Measurements from ENCODE around the gene PRR35.

The PRR35 gene

DNA sequence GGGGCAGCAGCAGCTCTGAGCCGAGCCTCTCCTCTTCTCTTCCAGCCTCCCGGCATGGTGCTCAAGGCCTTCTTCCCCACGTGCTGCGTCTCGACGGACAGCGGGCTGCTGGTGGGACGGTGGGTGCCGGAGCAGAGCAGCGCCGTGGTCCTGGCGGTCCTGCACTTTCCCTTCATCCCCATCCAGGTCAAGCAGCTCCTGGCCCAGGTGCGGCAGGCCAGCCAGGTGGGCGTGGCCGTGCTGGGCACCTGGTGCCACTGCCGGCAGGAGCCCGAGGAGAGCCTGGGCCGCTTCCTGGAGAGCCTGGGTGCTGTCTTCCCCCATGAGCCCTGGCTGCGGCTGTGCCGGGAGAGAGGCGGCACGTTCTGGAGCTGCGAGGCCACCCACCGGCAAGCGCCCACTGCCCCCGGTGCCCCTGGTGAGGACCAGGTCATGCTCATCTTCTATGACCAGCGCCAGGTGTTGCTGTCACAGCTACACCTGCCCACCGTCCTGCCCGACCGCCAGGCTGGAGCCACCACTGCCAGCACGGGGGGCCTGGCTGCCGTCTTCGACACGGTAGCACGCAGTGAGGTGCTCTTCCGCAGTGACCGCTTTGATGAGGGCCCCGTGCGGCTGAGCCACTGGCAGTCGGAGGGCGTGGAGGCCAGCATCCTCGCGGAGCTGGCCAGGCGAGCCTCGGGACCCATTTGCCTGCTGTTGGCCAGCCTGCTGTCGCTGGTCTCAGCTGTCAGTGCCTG is 14.0 kb downstream of the PRR35 start:
- no peak overlapping the region for H3K9ac ChIP-seq (ENCODE audit: low read depth in 1 of 2, low read length in 2 of 2)
- H3K36me3 ChIP-seq (ENCODE audit: control insufficient read depth in 2 of 2, insufficient read depth in 2 of 2, low read length in 2 of 2): peaks cover 2 to 5% of the 10 kb centered on the region in 2 donors
- H3K9me3 ChIP-seq (ENCODE audit: control insufficient read depth in 2 of 2, low read length in 2 of 2): no peaks in the 10 kb centered on the region
- peaks cover 5 to 6% of the 10 kb centered on the region in 2 donors for H3K4me1 ChIP-seq (ENCODE audit: control insufficient read depth in 2 of 2, insufficient read depth in 2 of 2, low read length in 2 of 2)
- no peaks in the 10 kb centered on the region for H3K27me3 ChIP-seq (ENCODE audit: control insufficient read depth in 2 of 2, insufficient read depth in 2 of 2, low read length in 2 of 2)
- H3K4me3 ChIP-seq (ENCODE audit: low read length in 2 of 2): no peak overlapping the region
- H3K27ac ChIP-seq (ENCODE audit: low read depth in 2 of 2, low read length in 2 of 2): no peak overlapping the region

DNA sequence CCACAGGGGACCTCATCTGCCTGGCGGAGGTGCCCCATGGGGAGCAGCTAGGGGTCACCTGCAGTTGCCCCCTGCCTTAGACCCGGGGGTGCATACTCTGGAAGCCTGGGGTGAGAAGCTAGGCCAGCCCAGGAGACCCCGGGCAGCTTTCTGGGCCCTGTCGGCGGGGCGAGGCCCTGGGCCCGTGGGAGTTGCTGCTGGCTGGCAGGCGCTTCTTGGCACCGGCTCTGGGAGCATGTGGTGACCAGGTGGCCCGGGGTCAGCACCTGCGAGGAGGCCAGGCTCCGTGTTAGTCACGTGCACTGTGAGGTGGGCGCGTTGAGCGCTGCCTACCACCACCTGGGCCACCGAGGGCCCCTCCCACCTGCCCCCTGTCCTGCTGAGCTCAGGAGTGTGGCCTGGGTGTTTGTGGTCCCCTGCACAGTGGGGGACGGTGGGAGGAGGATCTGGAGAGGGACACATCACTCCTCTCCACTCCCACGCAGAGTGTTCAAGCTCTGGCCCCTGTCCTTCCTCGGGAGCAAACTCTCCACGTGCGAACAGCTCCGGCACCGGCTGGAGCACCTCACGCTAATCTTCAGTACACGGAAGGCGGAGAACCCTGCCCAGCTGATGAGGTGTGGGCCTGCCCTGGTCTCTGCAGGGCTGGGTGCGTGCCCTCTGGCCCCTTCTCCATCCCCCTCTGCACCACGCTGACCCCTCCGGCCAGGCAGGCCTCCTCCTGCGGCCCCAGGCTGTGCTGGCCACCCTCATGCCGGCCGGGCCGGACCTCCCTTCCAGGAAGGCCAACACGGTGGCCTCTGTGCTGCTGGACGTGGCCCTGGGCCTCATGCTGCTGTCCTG is 15.4 kb downstream of the PRR35 start:
- Histone ChIP-seq H3K4me1 (ENCODE audit: control insufficient read depth in 2 of 2, insufficient read depth in 2 of 2, low read length in 2 of 2) (peaks cover 2 to 3% of the 10 kb centered on the region in 2 donors), H3K9me3 (ENCODE audit: control insufficient read depth in 2 of 2, low read length in 2 of 2) (no peaks in the 10 kb centered on the region), H3K27ac (ENCODE audit: low read depth in 2 of 2, low read length in 2 of 2) (no peak overlapping the region), H3K4me3 (ENCODE audit: low read length in 2 of 2) (no peak overlapping the region), H3K9ac (ENCODE audit: low read depth in 1 of 2, low read length in 2 of 2) (no peak overlapping the region), H3K36me3 (ENCODE audit: control insufficient read depth in 2 of 2, insufficient read depth in 2 of 2, low read length in 2 of 2) (peaks cover 2 to 5% of the 10 kb centered on the region in 2 donors), H3K27me3 (ENCODE audit: control insufficient read depth in 2 of 2, insufficient read depth in 2 of 2, low read length in 2 of 2) (no peaks in the 10 kb centered on the region)

DNA sequence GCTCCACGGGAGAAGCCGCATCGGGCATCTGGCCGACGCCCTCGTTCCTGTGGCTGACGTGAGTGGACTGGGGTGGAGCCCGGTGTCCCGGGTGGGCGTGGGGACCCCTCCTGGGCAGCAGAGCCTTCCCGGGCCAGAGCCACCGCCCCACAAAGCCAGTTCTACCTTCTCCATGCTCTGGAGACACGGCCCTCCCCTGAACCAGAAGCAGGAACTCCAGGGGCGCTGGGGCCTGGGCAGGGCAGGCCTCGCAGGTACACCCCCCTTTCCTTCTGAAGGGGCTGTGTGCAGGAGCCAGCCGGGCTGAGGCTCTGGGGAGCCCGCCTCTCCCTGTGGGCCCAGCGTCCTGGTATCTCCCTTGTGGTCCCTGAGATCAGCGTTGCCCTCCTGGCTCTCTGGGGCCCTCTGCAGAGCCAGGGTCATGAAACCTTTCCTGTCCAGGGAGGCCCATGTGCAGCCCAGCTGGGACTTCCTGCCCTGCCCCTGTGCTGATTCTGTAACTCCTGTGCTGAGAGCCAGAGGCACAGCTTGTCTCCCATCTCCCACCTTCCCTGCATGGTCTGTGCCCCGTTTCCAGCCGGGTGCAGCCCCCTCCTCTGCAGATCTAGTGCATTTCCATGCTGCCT is 16.1 kb downstream of the PRR35 start:
- Histone ChIP-seq H3K36me3 (ENCODE audit: control insufficient read depth in 2 of 2, insufficient read depth in 2 of 2, low read length in 2 of 2) (peaks cover 2 to 5% of the 10 kb centered on the region in 2 donors), H3K9ac (ENCODE audit: low read depth in 1 of 2, low read length in 2 of 2) (no peak overlapping the region), H3K27me3 (ENCODE audit: control insufficient read depth in 2 of 2, insufficient read depth in 2 of 2, low read length in 2 of 2) (no peaks in the 10 kb centered on the region), H3K27ac (ENCODE audit: low read depth in 2 of 2, low read length in 2 of 2) (no peak overlapping the region), H3K9me3 (ENCODE audit: control insufficient read depth in 2 of 2, low read length in 2 of 2) (no peaks in the 10 kb centered on the region), H3K4me3 (ENCODE audit: low read length in 2 of 2) (no peak overlapping the region), H3K4me1 (ENCODE audit: control insufficient read depth in 2 of 2, insufficient read depth in 2 of 2, low read length in 2 of 2) (no peaks in the 10 kb centered on the region)

DNA sequence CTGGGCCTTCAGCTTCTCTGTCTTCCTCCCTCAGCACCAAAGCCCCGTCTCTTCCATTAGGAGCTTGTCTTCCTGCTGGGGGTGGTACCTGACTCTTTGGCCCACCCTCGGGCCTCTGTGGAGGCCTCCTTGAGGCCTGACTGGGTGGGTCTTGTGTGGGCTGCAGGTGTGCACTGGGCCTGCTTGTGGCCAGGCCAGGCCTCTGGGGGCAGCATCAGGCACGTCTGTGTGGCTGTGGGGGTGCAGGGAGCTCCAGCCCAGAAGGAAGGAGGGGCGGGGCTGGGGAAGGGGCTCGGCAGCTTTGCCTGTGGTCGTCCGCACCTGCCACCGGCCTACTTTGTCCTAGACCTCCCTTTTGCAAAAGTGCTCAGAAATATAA is 16.6 kb downstream of the PRR35 start:
- Histone ChIP-seq H3K9me3 (ENCODE audit: control insufficient read depth in 2 of 2, low read length in 2 of 2) (no peaks in the 10 kb centered on the region), H3K4me3 (ENCODE audit: low read length in 2 of 2) (no peak overlapping the region), H3K27ac (ENCODE audit: low read depth in 2 of 2, low read length in 2 of 2) (no peak overlapping the region)

DNA sequence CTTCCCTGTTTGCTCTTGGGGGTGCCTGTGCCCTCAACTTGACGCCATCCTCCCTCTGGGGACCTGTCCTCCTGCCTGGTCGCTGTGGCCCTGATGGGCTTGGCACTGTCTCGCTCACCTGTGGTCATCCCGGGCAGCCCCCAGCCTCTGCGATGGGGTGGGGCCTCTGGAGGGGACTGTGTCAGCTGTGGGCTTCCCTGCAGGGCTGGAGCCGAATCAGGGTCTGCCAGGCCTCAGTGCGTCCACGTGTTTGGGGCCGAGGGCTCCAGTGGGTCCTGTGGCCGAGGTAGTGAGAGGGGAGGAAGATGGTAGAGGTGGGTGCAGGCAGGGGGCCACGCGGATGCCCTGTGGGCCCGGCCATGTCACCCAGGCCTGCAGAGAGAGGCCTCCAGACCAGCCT is 17.6 kb downstream of the PRR35 start:
- H3K27ac ChIP-seq (ENCODE audit: low read depth in 2 of 2, low read length in 2 of 2): no peak overlapping the region
- H3K9me3 ChIP-seq (ENCODE audit: control insufficient read depth in 2 of 2, low read length in 2 of 2): no peaks in the 10 kb centered on the region
- H3K27me3 ChIP-seq (ENCODE audit: control insufficient read depth in 2 of 2, insufficient read depth in 2 of 2, low read length in 2 of 2): no peaks in the 10 kb centered on the region
- no peaks in the 10 kb centered on the region for H3K4me1 ChIP-seq (ENCODE audit: control insufficient read depth in 2 of 2, insufficient read depth in 2 of 2, low read length in 2 of 2)
- peaks cover 2 to 5% of the 10 kb centered on the region in 2 donors for H3K36me3 ChIP-seq (ENCODE audit: control insufficient read depth in 2 of 2, insufficient read depth in 2 of 2, low read length in 2 of 2)
- no peak overlapping the region for H3K4me3 ChIP-seq (ENCODE audit: low read length in 2 of 2)
- H3K9ac ChIP-seq (ENCODE audit: low read depth in 1 of 2, low read length in 2 of 2): no peak overlapping the region

More for the DNA sequence above, 16.6 kb downstream of the PRR35 start:
- peaks cover 2 to 5% of the 10 kb centered on the region in 2 donors for H3K36me3 ChIP-seq (ENCODE audit: control insufficient read depth in 2 of 2, insufficient read depth in 2 of 2, low read length in 2 of 2)
- H3K4me1 ChIP-seq (ENCODE audit: control insufficient read depth in 2 of 2, insufficient read depth in 2 of 2, low read length in 2 of 2): no peaks in the 10 kb centered on the region
- H3K27me3 ChIP-seq (ENCODE audit: control insufficient read depth in 2 of 2, insufficient read depth in 2 of 2, low read length in 2 of 2): no peaks in the 10 kb centered on the region
- no peak overlapping the region for H3K9ac ChIP-seq (ENCODE audit: low read depth in 1 of 2, low read length in 2 of 2)

DNA sequence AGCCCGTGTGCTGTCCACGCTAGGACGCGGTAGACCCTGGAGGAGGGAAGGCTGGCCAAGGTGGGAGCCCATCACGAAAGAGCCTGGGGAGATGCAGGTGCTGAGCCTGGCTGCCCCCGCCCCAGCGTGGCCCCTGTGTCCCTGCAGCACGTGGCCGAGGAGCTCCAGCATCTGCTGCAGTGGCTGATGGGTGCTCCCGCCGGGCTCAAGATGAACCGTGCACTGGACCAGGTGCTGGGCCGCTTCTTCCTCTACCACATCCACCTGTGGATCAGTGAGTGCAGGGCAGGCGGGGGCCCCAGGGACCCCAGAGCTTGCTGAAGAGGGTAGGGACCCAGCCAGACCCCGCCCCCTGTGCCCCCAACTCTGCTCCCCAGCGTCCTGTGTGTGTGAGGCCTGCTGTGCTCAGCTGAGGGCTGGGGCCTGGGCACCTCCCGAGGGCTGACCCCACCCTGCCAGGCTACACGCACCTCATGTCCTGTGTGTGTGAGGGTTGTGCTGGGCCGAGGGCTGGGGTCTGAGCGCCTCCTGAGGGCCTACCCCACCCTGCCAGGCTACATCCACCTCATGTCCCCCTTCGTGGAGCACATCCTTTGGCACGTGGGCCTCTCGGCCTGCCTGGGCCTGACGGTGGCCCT is 18.2 kb downstream of the PRR35 start:
- Histone ChIP-seq H3K4me1 (ENCODE audit: control insufficient read depth in 2 of 2, insufficient read depth in 2 of 2, low read length in 2 of 2) (no peaks in the 10 kb centered on the region), H3K9ac (ENCODE audit: low read depth in 1 of 2, low read length in 2 of 2) (no peak overlapping the region), H3K36me3 (ENCODE audit: control insufficient read depth in 2 of 2, insufficient read depth in 2 of 2, low read length in 2 of 2) (peaks cover 5% of the 10 kb centered on the region in 2 donors), H3K27ac (ENCODE audit: low read depth in 2 of 2, low read length in 2 of 2) (no peak overlapping the region), H3K9me3 (ENCODE audit: control insufficient read depth in 2 of 2, low read length in 2 of 2) (no peaks in the 10 kb centered on the region), H3K27me3 (ENCODE audit: control insufficient read depth in 2 of 2, insufficient read depth in 2 of 2, low read length in 2 of 2) (no peaks in the 10 kb centered on the region), H3K4me3 (ENCODE audit: low read length in 2 of 2) (no peak overlapping the region)

DNA sequence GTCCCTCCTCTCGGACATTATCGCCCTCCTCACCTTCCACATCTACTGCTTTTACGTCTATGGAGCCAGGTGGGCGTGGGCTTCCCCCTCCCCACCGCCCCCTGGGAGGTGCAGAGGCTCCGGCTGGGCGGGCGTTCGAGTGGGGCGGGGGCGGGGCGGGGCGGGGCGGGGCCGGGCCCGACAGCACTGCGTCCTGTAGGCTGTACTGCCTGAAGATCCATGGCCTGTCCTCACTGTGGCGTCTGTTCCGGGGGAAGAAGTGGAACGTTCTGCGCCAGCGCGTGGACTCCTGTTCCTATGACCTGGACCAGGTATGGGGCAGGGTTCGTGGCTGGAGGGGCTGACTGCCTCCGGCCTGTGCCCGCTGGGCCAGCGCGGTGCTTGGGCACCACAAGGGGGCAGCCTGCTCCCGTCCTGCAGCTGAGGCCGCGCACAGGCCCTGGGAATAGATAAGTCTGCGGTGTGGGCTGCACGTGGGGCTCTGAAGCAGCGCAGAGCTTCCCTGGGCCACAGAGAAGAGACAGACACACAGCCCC is 18.7 kb downstream of the PRR35 start:
- Histone ChIP-seq H3K4me3 (ENCODE audit: low read length in 2 of 2) (peak overlapping the region; percentile 22 to 50), H3K4me1 (ENCODE audit: control insufficient read depth in 2 of 2, insufficient read depth in 2 of 2, low read length in 2 of 2) (no peaks in the 10 kb centered on the region), H3K27me3 (ENCODE audit: control insufficient read depth in 2 of 2, insufficient read depth in 2 of 2, low read length in 2 of 2) (no peaks in the 10 kb centered on the region), H3K27ac (ENCODE audit: low read depth in 2 of 2, low read length in 2 of 2) (no peak overlapping the region), H3K9ac (ENCODE audit: low read depth in 1 of 2, low read length in 2 of 2) (no peak overlapping the region), H3K36me3 (ENCODE audit: control insufficient read depth in 2 of 2, insufficient read depth in 2 of 2, low read length in 2 of 2) (peaks cover 5% of the 10 kb centered on the region in 2 donors), H3K9me3 (ENCODE audit: control insufficient read depth in 2 of 2, low read length in 2 of 2) (no peaks in the 10 kb centered on the region)

DNA sequence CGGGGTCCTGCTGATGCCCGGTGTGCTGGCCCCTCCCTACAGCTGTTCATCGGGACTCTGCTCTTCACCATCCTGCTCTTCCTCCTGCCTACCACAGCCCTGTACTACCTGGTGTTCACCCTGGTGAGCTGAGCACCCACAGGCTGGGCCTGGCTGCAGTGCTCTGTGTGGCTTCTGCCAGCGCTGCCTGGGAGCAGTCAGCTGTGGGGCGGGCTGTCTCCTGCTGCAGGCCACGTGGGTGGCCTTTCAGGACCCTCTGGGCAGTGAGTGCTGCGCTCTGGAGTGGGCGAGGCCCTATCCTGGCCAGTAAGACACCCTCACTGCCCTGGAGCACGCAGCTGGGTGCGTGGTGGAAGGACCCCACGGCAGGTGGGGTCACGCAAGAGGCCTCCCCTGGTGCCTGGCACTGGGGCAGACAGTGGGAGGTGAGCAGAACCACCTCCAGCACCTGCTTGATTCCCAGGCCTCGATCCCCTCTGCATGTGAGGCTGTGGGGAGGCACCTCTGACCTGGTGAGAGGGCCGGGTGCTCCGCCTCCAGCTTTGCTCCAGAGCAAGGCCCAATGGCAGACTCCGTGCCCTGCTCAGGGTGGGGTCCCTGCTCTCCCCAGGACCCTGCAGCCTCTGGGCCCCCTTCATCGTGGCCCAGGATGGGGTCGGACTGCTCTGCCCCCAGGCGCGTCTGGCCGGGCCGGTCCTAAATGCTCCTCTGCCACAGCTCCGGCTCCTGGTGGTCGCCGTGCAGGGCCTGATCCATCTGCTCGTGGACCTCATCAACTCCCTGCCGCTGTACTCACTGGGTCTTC is 20.1 kb downstream of the PRR35 start:
- Histone ChIP-seq H3K36me3 (ENCODE audit: control insufficient read depth in 2 of 2, insufficient read depth in 2 of 2, low read length in 2 of 2) (peaks cover 2 to 3% of the 10 kb centered on the region in 2 donors), H3K4me3 (ENCODE audit: low read length in 2 of 2) (no peak overlapping the region), H3K9ac (ENCODE audit: low read depth in 1 of 2, low read length in 2 of 2) (no peak overlapping the region), H3K4me1 (ENCODE audit: control insufficient read depth in 2 of 2, insufficient read depth in 2 of 2, low read length in 2 of 2) (no peaks in the 10 kb centered on the region), H3K27ac (ENCODE audit: low read depth in 2 of 2, low read length in 2 of 2) (no peak overlapping the region), H3K27me3 (ENCODE audit: control insufficient read depth in 2 of 2, insufficient read depth in 2 of 2, low read length in 2 of 2) (no peaks in the 10 kb centered on the region), H3K9me3 (ENCODE audit: control insufficient read depth in 2 of 2, low read length in 2 of 2) (no peaks in the 10 kb centered on the region)

DNA sequence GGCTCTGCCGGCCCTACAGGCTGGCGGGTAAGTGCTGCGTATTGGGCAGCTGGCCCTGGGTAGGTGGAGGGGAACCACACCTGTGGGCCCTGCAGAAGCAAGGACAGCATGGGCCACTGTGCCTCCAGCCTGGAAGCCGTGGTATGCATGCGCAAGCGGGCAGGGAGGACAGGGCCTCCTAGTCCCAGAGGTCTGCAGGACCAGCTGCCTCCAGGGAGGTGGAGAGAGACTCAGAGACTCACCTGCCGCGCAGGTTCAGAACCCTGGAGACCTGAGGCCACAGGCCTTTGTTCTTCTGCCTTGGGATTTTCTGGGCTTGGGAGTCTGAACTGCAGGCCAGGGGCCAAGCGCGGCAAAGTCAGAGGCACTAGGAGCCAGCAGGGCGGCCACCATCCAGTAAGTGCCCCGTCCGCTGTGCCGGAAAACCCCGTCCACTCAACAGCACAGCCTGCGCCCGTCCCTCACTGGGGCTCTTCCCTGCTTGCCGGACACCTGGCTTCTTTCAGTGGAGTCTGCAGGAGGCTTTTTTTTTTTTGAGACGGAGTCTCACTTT is 20.8 kb downstream of the PRR35 start:
- Histone ChIP-seq H3K27me3 (ENCODE audit: control insufficient read depth in 2 of 2, insufficient read depth in 2 of 2, low read length in 2 of 2) (no peaks in the 10 kb centered on the region), H3K4me1 (ENCODE audit: control insufficient read depth in 2 of 2, insufficient read depth in 2 of 2, low read length in 2 of 2) (no peaks in the 10 kb centered on the region), H3K9me3 (ENCODE audit: control insufficient read depth in 2 of 2, low read length in 2 of 2) (no peaks in the 10 kb centered on the region), H3K36me3 (ENCODE audit: control insufficient read depth in 2 of 2, insufficient read depth in 2 of 2, low read length in 2 of 2) (peaks cover 0 to 3% of the 10 kb centered on the region in 2 donors), H3K27ac (ENCODE audit: low read depth in 2 of 2, low read length in 2 of 2) (no peak overlapping the region), H3K4me3 (ENCODE audit: low read length in 2 of 2) (no peak overlapping the region), H3K9ac (ENCODE audit: low read depth in 1 of 2, low read length in 2 of 2) (no peak overlapping the region)
